SK-N-SH treated with all-trans-retinoic acid at 6 μM for 48 hours (cell line): ENCODE data around the gene STXBP3.

Experiments
- GLIS3 ChIP-seq: fragments of 250-450 bp; sonication (Bioruptor Pico); IDR thresholded peaks from 2 replicates; pipeline ENCODE4 v1.5.0; 2020; ENCODE audit warnings: mild to moderate bottlenecking, moderate library complexity
- ISL1 ChIP-seq: fragments of 250-450 bp; sonication (Bioruptor Pico); IDR thresholded peaks from 2 replicates; pipeline ENCODE4 v2.1.2; 2022; ENCODE audit warnings: mild to moderate bottlenecking, moderate library complexity
- PPARA ChIP-seq: fragments of 250-450 bp; sonication (Bioruptor Pico); IDR thresholded peaks from 2 replicates; pipeline ENCODE4 v1.5.0; 2020; ENCODE audit warnings: mild to moderate bottlenecking, borderline replicate concordance
- RARB ChIP-seq: fragments of 250-450 bp; sonication (Bioruptor Pico); IDR thresholded peaks from 2 replicates; pipeline ENCODE4 v1.8.0; 2021; ENCODE audit warnings: mild to moderate bottlenecking, moderate library complexity
- SNAI2 ChIP-seq: fragments of 250-450 bp; sonication (Bioruptor Pico); IDR thresholded peaks from 2 replicates; pipeline ENCODE4 v1.5.0; 2020; ENCODE audit warnings: mild to moderate bottlenecking, moderate library complexity
- TOX ChIP-seq: fragments of 250-450 bp; sonication (Bioruptor Pico); IDR thresholded peaks from 2 replicates; pipeline ENCODE4 v1.8.0; 2021; ENCODE audit warnings: mild to moderate bottlenecking, moderate library complexity, borderline replicate concordance
- ZFP30 ChIP-seq: fragments of 450-650 bp; formaldehyde crosslinking; IDR thresholded peaks from 2 replicates; pipeline ENCODE4 v1.5.0; 2022; ENCODE audit warnings: mild to moderate bottlenecking, moderate library complexity
- ZNF565 ChIP-seq: fragments of 450-650 bp; formaldehyde crosslinking; conservative IDR thresholded peaks from 2 replicates; pipeline ENCODE4 v1.5.0; 2020; ENCODE audit warnings: low read depth, mild to moderate bottlenecking, moderate library complexity
- TF ChIP-seq, protein P1 (sequence below): fragments of 250-450 bp; sonication (Bioruptor Pico); IDR thresholded peaks from 2 replicates; pipeline ENCODE4 v1.5.1; 2020; ENCODE audit warnings: low read depth, mild to moderate bottlenecking, moderate library complexity

DNA sequence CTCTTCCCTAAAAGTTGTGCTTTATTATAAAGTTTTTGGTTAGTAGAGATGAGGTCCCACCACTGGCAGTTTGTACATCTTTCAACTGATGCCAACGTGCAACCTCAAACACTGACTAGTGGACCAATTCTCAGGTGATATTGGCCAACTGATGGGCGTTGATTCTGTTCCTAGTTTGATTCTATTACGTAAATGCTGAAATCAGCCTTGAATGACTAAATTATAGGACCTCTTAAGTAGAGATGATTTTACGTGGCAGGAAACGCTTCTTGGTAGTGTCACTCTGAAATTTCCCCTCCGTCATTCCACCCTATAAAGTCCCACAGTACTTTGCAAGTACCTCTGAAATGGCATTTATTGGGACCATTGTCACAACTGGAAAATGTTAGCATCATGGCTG, 42.5 kb upstream of the STXBP3 start:
- TF ChIP-seq ISL1 (CRISPR knock-in tag) (no peak), ZFP30 (CRISPR knock-in tag) (no peak), ZNF565 (CRISPR knock-in tag) (no peak), PPARA (no peak), SNAI2 (no peak), GLIS3 (CRISPR knock-in tag) (no peak), RARB (CRISPR knock-in tag) (no peak), TOX (CRISPR knock-in tag) (no peak)
- TF ChIP-seq, protein P1, sequence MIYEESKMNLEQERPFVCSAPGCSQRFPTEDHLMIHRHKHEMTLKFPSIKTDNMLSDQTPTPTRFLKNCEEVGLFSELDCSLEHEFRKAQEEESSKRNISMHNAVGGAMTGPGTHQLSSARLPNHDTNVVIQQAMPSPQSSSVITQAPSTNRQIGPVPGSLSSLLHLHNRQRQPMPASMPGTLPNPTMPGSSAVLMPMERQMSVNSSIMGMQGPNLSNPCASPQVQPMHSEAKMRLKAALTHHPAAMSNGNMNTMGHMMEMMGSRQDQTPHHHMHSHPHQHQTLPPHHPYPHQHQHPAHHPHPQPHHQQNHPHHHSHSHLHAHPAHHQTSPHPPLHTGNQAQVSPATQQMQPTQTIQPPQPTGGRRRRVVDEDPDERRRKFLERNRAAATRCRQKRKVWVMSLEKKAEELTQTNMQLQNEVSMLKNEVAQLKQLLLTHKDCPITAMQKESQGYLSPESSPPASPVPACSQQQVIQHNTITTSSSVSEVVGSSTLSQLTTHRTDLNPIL (CRISPR knock-in tag): no peak
